GM19324 (cell line): ENCODE data around the gene RALB.

Experiments used
- ATAC-seq: cut with Tn5 transposase; IDR thresholded peaks from one replicate; pipeline ENCODE4 v1.9.1; 2021; ENCODE audit warnings: mild to moderate bottlenecking, moderate library complexity; ENCODE audit not compliant: unreplicated experiment, low FRiP score

The RALB gene

DNA sequence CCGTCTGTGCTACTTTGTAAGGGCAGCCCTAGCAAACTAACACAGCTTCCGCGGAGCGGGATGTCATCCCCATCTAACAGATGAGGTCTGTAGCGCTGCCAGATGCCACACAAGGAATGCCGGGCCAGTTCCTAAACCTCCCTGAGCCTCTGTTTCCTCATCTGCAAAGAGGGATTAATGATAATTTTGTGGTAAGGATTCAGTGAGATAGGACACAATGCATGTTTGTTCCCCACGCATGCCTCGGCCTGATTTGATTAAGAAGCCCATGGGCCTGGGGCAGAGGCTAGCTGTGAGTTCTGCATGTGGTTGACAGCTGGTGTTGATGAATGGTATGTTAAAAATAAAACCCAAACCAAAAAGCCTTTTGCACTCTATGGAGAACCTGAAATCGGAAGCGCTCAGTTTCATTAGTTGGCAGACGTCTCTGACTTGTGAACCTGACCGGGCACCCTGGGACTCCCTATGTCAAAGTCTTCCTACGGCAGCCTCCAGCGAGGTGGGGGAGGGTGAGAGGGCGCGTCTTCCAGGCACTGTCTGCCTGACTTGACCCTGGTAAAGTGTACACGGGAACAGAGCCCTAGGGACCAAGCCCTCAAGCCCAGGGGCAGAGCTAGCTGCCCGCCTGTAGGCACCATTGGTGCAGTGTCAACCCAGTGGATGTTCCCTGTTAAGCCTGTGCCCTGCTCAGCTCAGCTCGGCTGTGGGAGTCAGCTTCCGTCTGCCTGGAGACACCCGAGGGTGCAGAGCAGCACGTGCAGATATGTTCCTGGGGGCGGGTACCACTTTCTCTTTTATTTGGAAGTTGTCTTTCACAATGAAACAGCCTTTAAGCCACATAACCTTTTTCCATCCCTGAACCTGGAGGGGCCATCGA is 78.5 kb downstream of the RALB start:
- ATAC-seq = no peak

GRCh38 chr2:120331903-120332302 is 79.3 kb downstream of the RALB start:
- no peak for ATAC-seq

GRCh38 chr2:120332384-120332783 is 79.7 kb downstream of the RALB start:
- no peak for ATAC-seq

DNA sequence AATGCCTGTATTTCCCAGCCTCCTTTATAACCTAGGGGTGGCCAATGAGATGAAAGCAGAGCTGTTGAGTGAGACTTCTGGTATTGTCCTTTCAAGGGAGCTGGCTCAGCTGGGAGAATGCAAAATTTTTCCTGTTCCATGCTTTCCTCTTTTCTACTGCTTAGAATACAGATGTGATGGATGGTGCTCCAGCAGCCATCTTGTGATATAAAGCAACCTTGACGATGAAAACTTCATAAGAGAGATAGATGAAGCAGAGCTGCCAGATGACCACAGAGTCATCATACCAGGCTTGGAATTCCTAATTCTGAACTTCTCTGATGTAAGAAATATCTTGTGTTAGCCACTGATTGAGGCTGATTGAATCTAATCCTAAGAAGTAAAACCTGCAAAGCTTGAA is 81.4 kb downstream of the RALB start:
- no peak for ATAC-seq

DNA sequence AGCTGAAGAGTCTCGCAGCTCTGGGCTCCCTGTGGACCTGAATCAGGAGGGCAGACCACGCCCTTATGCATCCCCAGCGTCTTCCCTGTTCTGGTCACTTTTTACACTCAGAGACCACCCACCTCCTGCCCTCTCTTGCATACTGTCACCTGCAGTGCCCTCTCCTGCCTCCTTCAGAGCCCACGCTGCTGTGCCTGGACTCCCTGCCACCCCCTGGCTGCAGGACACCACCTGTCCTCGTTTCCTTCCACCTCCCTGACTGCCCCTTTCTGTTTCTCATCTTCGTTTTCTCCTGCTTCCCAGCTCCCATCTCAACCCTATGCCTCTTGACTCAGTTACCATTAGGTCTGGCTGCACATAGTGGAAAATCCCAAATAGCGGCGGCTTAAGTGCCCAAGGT is 84.1 kb downstream of the RALB start:
- no peak for ATAC-seq

GRCh38 chr2:120338015-120338414 is 85.4 kb downstream of the RALB start:
- no peak for ATAC-seq

- no peak for ATAC-seq
Measured at GRCh38 chr2:120341977-120342376, 89.3 kb downstream of the RALB start.

- no peak for ATAC-seq
Measured at GRCh38 chr2:120342446-120342845, 89.8 kb downstream of the RALB start.

DNA sequence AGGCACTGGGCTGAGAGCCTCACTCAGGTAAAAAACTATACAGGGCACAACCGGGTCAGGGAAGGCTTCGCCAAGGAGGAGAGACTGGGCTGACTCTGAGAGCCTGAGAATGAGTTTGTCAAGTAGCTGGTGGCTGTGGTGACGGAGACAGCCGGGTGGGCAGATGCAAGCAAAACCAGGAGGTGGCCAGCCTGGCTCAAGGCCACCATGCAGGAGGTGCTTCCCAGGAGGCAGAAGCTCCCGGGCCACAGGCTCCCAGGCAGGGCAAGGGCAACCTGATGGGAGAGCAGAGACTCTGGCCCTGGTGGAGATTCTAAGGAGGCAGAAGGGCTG is 90.4 kb downstream of the RALB start:
- no peak for ATAC-seq

DNA sequence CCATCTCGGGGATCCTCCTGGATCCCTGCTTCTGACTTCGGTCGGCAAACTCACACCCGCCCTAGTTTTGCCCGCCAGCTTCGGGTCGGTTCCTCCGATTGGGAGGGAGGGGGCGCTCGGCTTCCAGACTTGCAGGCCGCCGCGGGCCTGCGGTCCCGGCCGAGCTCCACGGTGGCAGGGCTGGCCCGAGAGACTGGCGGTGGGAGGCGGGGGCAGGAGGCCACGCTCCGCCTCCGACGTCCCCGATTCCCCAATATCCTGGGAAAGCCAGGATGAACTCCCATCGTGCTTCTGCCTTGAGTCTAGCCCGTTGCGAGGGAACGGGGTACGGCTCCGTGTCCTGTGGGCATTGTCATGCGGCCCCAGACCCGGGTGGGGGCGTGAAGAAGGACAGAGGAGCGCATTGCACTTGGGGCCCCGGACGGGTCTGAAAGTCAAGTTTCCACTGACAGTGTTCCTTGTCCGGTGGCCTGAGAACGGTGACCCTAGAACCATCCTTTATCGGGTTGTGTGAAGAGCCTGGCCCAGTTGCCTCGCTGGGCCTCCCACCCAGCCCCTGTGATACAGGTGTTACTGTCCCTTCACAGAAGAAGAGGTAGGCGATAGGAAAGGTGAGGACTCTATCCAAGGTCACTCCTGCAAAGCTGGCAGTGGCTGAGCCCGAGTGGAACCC is 90.9 kb downstream of the RALB start:
- ATAC-seq = no peak
